Activated CD4-positive, alpha-beta T cell treated with anti-CD3 and anti-CD28 coated beads, Interleukin-2, amount 50 U/mL, for 1 hour (primary cell): ENCODE data around the gene HDAC4.

Experiments
- DNase-seq: peaks from one replicate; pipeline ENCODE4 v3.0.0-alpha.2; 2020

The HDAC4 gene

GRCh38 chr2:239304533-239305221 is 96.1 kb downstream of the HDAC4 start:
- DNase-seq, result no peak

DNA sequence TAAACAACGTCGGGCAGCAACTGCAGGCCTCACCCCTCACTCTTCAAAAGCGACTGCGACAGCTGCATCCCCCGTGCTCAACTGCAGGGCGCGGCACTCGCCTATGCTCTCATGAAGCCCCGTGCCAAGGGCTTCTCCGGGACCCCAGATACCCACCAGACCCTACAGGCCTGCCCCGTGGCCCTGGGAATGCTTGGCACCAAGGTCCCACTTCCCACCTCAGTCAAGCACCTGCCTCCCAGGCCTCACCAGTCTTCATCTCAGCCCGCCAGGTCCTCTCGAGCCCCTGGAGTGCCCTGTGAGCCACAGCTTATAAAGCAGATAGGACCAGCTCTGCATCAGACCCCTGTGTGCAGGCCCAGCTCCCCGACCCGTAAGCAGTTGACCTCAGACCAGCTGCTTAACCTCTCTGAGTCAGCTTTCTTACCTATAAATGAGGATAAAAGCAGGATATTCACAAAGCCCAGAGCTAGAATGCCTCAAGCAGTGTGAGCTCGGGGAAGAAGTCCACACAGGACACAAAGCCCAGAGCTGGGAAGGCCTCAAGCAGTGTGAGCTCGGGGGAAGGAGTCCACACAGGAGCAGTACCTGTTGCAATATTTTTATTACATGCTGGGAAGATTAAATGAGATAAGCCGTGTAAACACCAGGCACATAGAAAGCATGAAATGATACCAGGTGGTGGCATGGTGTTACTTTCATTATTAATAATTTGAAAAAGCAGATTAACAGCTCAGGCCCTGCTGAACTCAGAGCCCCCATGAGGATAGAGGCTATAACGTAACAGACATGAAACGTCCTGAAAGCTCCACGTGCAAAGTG is 96.9 kb downstream of the HDAC4 start:
- no peak for DNase-seq

- no peak for DNase-seq
Measured at GRCh38 chr2:239302808-239303557, 97.8 kb downstream of the HDAC4 start.

DNA sequence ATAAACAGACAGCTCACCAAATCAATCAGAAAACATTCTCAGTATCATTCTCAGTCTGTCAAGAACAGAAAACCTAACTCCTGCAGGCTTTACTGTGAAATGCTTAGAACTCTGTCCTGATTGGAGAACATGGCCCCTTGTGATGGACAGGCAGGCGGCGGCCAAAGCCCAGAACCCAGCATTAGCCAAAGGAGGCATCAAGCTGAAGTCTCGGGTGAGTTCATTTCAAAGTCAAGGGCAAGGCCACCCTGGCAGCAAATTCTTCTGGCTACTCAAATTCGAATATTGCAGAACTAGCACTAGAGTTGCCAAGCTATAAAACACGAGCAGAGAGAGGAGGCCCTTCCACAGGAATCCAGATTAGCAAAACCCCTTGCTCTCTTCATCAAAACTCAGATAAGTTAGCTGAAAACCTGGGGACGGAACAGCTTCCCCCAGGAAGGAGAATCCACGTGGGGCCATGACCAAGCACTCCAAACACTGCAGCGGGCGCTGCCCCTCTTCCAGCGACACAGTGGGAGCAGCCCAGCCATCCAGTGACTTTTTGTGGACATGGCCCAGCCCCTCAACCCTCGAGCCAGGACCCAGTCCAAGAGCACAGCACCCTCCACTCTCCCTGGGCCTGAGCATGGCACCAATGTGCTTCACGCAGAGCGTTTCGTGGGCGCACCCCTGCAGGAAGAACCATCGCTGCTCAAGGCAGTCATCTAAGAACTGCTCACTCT is 98.6 kb downstream of the HDAC4 start:
- DNase-seq, result no peak

DNA sequence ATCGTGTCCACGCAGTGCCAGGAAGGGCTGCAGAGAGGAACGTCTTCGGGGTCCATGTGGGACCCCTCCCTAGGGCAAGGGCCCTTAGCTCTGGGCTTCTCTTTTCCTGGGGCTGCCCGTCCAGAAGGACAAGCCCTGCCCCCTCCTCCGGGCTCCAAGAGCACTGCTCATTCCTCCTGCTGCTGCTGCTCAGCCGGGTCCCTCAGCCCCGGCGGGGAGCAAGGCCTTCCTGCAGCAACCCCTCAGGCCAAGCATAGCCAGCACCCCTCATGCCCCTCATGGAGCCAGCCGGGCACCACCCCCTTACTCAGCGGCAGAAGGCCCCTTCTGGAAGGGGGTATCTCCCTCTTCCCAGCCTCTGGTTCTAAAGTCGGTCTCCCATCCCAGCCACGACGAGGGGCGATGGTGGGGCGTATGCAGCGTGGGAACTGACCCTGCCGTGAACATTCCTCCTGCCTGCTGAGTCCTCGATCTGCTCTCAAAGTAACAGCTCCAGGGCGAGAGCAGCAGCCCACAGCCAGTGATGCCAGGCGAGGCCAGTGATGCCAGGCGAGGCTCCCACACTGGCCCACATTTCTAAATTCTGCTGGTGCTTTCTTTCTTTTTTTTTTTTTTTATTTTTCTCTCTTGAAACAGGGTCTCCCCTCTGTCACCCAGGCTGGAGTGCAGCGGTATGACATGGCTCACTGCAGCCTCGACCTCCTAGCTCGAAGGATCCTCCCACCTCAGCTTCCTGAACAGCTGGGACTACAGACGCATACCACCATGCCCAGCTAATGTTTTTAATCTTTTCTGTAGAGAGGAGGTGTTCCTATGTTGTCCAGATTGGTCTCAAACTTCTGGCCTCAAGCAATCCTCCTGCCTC is 99.7 kb downstream of the HDAC4 start:
- DNase-seq, result no peak

GRCh38 chr2:239300242-239300641 is 100.6 kb downstream of the HDAC4 start:
- DNase-seq, result no peak

DNA sequence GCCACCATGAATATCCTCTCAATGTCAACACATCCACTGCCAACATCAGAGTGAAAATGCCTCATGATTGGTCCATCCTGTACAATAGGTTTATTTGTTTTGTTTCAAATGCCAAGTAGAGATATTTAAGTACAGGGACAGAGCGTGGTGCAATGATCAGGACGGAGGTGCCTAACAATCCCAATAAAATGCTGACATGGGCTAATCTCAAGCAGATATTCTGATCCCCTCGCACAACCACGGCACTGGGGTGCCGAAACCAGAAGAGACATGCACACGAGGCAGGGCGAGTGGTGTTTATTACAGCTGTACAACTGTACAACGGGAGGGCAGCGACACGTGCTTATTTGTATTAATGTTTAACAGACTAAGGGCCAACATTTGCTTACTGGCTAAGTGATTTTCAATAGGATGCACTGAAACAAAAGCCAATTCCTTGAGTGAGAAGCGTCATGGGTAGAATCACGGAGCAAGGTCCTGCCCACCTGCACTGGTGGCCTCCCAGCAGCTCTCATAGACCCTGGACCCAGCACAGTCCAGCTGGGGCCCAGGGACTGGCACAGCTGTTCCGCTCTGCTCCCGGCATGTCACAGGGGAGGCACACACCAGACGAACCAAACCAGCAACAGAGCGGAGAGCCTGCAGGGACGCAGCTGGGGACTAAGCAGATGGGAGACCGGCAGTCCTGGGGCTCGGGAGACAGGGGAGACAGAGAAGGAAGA is 101.4 kb downstream of the HDAC4 start:
- no peak for DNase-seq

GRCh38 chr2:239298116-239298804 is 102.6 kb downstream of the HDAC4 start:
- DNase-seq, result peak; percentile 72

DNA sequence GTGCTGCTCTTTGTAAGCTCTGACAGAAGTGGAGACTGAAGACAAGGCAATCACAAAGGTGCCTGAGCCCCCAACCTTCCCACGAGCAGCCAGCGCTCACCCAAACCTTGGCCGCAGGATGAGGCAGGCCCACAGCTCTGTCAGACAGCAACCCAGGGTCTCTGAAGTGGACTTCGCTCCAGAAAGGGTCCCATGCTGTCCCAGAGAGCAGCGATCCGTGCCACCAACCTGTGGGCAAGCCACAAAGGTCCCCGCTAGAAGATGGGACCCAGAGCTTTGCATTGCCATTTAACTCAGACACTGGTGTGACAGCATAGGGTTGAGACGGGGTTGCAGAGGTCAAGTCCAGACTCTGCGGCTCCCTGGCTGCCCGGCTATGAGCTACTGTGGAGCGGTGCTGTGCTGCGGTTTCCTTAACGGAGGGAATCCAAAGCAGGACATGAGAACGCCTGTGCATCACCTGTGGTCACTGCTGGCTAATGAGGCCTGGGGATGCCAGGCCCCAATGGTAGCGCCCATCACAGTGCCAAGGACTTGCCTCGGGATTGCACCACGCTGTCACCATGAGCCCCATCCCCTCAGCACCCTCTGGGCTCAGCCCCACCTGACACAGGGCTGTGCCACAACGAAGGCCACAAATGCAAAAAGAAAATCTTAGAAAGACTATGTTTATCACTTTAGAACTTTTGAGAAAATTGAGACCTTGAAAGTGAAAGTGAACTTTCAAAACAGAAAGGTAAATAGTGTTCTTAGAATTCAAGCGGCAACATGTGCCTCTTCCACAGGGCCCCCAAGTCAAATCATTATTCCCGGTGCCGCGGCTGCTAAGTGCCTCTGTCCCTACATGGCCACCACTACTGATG is 103.4 kb downstream of the HDAC4 start:
- DNase-seq, result no peak

DNA sequence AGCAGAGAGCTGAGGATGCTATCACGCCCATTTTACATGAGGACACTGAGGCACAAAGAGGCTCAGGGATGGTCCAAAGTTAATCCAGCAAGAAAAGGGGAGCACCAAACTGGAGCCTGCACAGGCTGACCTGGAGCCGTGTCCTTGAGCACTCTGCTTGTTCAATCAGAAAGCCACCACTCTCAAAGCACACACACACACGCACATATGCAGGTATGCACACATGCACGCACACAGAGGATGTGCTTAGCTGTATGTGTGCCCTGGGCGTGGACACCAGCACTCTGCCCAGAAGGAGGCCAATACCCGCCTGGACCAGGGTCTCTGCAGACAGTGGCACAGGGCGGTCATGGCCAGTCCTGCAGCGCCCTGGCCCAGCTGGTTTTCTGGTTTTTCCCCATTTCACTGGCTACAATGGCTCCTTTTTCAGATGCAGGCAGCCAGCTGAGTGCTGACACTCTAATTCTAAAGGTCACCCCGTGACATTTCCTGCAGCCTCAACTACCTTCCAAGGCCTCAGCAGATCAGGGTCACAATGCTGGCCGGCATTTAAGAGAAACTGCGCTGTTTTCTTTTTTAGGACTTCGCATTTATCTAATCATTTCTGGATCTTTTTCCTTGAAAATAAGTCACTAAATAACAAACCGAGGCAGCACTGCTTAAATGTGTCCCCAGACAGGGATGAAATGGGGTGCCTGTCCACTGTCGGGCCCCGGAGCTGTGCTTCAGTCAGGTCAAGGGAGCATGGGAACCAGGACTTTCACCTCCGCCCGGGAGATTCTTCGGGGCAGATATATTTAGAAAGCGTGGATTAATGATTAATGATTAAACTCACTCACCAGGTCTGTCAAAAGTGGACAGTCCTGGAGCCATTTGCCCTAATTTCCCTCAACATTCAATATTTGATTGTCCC is 104.5 kb downstream of the HDAC4 start:
- DNase-seq, result no peak

- no peak for DNase-seq
Measured at GRCh38 chr2:239295377-239296019, 105.3 kb downstream of the HDAC4 start.

DNA sequence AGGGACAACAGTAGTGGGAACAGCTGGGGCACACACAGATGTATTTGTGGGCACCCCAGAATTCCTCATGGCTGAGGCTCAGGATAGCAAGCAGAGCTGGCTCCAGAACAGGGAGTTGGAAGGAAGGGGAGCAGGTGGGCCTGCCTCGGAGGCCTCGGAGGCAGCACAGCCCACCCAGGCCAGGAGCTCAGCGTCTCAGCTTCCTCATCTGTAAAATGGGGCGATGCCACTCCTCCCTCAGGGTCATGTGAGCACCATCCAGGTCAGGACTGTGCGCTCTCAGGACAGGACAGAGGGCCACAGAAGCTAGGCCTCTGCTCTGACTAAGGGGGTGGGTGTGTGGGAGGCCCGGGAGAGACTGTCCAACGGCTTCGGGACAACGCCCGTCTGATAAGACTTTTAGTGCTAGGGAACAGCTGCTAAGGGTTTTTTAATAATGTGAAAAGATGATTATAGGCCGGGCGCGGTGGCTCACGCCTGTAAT is 106.2 kb downstream of the HDAC4 start:
- DNase-seq, result no peak

DNA sequence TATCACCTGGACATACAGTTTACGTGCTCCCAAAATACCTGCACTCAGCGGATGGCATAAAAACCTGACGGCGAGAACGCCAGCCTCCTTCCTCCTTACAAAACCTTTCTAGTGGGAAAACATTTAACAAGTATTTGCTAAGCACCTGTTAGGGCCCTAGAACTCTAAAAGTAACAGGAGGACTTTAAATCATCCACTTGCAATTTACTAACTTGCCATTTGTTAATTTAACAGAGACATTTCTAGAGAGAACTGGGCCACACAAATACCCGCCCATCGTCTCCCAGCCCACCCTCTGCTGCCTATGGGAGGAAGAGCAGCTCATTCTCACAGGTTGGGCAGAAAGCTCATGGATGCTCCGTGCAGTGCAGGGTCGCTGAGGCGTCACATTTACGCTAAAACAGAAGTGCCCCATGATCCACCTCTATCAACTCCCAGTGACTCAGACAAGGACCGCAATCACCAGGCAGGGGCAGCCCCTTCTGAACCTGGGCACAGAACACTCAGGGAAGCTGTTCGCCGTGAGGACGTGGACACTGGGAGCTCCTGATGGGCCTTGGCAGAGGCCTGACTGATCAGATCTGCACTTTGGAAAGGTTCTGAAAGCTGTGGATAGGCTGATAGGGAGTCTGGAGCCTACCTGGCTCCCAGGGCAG is 106.9 kb downstream of the HDAC4 start:
- peak; percentile 48 for DNase-seq

GRCh38 chr2:239292959-239293774 is 107.7 kb downstream of the HDAC4 start:
- DNase-seq, result no peak

GRCh38 chr2:239292531-239292930 is 108.3 kb downstream of the HDAC4 start:
- DNase-seq, result no peak
